HG03565 (cell line): ENCODE measurements around the gene IMMT.
A peak's percentile ranks its signal among the peaks of the same experiment; 100 is the strongest.
"Not testable (repeated sequence)": the region's sequence is repeated elsewhere in the genome, so short reads cannot be mapped to it uniquely, and the experiment has no call there.

ENCODE experiments used
- ATAC-seq: cut with Tn5 transposase; IDR thresholded peaks from one replicate; pipeline ENCODE4 v1.9.1; 2021; ENCODE audit warnings: mild to moderate bottlenecking, moderate library complexity; ENCODE audit not compliant: unreplicated experiment

The IMMT gene

DNA sequence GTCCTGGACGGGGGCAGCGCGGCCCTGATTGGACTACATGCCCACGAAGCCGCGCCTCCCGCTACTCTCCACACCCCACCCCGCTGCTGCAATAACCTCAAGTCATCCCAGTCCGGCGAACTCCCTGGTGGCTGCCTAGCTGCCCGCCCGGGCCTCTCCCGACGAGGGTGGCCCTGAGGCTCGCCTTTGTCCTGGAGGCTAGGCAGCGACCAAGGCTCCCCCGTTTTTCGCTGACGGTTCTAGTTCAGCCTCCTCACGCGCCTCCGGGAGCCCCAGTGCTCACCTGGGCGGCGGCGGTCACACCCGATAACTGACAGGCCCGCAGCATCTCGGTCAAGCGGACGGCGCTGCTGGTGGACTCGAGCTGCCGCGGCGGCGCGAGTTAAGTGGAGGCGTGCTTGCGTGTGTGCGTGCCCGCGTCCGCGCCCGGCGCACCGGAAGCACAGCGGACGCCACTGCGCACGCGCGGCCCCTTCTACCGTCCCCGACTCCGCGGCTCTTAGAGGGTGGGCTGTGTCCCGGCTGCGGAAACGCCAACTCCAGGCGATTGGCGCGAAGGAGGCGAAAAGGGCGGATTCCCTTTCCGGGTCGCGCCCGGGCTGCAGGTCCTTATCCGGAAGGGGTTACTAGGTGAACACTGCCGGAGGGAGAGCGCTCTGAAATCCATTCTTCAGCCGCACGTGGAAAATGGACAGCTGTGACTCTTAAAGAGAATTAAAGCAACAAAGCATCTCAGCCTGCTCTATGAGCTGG, at the start of gene IMMT:
Gene IMMT, minus strand, starts transcription at position 408 of the 753 bp plus-strand sequence. Its CDS starts 80 bp downstream, at position 328.
- peak; percentile 70 for ATAC-seq

DNA sequence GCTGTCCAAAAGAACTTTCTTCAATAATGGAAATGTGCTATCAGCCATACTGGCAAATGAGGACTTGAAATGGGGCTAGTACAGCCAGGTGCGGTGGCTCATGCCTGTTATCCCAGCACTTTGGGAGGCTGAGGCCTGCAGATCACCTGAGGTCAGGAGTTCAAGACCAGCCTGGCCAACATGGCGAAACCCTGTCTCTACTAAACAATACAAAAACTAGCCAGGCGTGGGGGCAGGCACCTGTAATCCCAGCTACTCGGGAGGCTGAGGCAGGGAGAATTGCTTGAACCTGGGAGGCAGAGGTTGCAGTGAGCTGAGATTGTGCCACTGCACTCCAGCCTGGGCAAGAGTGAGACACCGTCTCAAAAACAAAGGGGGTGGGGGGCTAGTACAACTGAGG, 49.5 kb upstream of the IMMT start:
- not testable (repeated sequence) for ATAC-seq

DNA sequence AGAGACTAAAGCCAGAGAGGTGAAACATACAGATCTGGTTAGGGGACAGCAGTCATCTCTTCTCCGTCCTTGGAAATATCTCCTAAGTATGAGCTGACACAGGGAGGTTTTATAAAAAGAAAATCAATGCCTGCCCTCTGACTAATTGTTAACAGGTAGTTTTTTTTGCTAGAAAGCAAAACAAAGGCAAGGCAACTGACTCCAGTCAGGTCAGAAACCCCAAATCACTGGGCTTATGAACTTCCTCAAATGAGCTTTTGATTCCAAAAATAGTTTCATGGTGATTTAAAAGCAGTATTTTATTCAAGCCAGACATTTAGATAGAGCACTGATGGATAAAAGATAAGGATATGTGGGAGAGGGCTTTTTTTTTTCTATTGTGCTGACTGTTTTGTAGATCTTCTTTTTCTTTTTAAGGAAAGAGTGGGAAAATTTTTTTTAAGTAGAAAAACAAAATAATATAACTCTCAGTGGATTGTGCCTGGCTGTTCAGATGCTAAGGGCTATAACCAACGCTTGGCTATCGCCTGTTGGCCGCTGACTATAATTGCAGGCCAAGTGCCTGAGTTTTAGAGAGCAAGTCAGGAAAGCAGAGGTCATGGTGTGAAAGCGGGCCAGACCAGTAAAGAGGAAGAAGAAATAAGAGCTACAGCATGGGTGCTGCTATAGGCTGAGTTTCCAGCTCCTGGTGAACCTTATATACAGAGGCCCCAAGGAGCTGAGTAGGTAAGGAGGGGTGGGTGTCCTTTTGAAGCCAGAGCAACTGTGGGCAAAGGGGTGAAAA, 48.9 kb upstream of the IMMT start:
- ATAC-seq = peak; percentile 55

DNA sequence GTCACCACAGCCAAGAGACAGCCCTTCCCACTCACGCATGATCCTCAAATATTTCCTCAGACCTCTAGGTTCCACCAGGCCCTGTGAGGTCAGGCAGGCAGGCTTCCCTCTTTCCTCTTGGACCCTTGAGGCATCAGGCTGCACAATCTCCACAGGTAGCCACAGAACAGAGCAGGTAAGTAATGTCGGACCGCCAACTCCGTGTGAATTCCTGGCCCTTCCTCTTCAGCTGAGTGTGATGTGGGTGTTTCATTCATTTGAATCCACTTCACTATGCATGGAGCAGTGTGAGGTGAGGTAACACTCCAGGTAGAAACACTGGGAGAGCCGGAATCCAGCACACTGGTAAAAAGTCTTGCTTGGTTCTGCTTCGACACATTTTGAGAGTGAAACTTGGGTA, 48.0 kb upstream of the IMMT start:
- no peak for ATAC-seq

DNA sequence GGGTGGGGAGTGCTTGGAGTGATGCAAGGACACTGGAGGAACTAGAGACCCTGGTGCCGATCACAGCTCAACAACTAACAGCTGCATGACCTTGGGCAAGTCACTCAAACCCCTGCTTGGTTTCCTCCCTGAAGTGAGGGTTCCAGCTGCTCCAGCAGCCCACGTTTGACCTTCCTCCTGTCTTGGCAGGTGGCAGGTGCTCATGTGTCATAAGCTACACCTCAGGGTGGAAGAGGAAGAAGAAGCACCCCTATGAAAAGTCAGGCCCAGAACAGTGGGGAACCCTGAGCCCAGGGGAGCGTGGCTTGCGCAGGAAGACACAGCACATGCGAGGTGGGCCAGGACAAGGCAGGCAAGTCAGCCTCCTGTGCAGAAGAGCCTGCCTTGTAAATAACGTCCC, 46.3 kb upstream of the IMMT start:
- no peak for ATAC-seq

DNA sequence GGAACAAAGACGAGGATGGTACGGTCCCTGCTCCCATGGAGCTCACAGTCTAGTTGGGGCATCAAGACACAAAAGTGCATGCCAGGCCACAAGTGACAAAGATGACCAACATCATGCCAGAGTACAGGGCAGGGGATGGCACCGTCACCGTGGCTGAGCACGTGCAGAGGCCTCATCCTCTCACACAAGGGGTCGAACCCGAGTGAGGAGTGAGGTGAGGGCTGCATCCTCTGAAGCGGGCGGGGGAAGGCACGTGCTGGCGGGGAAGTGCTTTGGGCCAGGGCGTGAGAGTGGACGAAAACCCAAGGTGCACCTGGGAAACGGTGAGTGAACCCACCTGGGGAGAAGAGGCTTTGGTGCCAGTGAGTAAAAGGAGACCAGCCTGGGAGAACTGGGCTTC, 45.0 kb upstream of the IMMT start:
- no peak for ATAC-seq

DNA sequence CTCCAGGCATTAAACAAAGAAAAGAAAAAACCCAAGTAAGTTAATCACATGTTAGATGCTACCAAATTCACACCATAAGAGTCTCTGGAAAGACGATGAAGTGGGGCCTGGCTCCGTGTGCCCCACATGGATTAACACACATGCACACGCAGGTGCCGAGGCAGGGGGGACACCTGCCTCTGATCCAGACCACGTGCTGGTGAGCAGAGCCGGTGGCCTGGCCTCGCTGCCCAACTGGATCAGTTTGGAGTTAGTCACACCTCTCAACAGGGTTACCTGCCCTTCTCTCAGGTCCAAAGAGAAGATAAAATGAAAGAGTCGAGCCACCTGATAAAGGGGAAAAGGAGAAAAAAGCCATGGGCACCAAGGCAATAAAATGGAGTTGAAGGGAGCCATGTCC, 44.5 kb upstream of the IMMT start:
- ATAC-seq = no peak

DNA sequence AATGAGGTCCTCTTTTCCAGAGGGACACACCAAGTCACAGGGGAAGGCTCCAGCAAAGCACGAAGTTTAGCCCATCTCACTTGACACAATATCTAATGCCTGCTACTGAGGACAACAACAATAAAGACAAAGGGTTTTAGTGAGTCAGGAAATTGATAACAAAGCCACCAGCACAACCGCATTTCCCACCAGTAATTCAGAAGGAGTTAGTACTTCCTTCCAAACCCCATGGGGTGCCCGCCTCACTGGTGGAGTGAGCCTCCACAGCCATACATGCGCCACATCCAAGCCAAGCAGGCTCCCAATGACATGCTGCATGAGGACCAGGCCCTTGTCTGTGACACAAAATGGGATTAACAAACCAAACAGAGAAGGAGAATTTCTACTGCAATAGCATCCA, 44.1 kb upstream of the IMMT start:
- no peak for ATAC-seq

DNA sequence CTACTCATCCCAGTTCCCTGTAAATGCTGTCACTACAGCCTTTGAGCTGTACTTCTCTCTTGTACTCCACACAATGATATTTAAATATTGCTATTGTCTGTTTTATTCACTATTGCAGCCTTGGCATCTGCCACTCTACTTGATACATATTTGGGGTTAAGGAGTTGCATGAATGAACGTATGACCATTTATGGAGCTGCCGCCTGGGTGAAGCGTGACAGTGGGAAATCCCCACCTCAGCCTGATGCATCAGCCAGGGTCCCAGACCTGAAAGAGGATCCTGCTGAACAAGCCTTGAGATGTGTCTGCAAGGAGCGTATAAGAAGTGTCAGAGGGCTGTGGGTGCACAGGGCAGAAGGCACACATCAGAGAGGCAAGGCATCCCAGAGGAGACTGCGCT, 43.1 kb upstream of the IMMT start:
- peak; percentile 82 for ATAC-seq

DNA sequence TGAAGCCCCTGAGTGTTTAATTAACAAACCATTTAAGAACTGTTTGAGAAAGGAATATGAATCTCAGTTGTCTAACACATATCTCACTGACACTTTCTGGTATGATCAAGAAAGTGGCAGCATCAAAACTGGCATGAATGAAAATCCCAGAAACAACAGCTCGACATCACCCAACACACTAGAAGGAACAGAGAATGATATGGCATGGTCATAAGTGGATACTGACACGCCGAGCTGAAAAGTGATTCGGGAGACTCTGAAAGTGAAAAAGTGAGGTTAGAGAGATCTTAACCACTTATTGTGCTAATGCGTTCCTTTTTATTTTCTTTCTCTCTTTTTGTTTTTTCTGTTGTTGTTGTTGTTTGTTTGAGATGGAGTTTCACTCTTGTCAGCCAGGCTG, 41.9 kb upstream of the IMMT start:
- ATAC-seq = no peak

DNA sequence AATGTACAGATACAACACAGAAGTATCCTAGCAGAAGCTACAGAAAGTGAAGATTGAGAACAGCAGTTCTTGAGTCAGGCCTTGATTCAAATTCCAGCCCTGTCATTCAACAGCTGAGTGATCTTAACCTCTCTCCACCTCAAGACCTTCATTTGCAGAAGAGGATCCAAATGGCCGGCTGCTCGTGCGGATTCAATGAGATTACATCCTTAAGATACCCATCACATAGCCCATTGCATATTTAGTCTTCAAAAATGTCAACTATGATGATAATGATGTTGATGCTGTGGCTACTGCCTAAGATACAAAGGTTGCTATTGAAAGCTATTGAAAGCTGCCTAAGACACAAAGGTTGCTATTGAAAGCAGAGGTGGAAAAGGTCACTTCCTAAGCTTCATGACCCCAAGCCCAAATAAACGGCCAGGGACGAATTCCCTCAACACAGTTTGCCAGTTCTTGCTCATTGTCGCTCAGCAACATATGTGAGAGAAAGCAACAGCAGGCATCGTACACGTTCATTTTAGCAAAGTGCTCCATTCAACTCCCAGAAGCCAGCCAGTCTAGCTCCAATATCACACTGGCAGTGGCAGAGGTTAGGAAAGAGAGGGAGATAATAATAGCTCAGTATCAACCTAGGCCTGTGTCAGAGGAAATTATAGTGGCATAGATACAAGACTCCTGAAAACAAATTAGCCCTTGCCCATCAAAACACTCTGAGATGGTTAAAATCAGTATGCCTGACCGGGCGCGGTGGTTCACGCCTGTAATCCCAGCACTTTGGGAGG, 40.1 kb upstream of the IMMT start:
- no peak for ATAC-seq

DNA sequence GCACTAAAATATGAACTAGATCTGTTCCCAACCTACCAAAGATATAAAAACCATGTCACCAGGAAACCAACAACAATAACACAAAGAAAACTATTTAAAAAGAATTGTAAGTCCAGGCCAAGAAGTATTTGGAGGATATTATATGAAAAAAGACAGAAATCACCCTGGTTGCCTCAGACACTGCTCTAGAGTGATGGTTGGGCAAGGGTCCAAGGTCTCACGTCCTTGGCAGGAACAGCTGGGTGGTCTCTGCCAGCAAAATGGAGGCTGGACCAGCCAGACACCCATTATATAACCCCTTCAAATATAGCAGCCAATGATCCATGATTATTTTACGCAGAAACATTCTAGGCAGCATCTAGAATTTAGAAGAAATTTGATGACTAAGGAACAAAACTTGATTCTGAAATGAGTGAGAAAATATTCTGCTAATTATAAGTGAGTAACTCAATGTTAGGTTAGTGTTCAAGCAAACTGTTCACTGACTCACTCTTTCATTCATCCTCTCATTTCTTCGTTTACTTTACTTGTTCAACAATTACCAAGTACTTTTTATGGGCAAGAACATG, 39.4 kb upstream of the IMMT start:
- no peak for ATAC-seq

DNA sequence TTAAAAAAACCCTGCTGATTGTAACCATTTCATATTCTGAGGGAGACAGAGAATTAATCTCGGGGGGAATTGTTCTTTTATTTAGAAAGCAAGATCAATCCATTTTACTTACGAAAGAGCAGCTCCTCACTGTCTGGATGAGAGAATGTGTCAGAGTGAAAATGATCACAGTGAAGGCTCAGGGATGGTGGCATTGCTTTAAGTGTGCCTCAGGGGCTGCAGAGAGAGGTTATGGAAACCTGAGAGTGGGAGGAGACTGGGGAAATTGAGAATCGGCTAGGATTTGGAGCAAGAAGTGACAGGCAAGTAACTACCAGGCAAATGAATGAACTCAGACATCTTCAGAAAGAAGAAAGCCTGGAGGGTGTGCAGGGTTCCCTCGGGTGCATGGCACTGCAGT, 38.2 kb upstream of the IMMT start:
- ATAC-seq = no peak

DNA sequence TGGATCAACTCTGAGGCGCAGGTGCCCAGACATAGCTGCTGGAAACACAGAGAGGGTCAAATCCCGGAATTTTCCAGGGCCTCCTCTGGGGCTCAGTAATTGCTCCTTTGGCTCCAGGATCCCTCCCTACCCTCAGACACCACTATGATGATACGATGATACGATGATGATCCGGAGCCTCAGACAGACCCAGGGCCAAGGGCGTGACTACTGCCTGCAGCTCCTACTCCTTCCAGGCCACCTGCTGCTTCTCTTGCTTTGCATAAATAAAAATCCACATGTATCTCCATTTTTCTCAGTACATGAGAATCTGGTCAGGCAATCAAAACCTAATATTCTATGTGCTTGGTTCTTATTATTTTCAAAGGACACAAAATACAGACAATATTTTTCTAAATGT, 37.6 kb upstream of the IMMT start:
- ATAC-seq = no peak

DNA sequence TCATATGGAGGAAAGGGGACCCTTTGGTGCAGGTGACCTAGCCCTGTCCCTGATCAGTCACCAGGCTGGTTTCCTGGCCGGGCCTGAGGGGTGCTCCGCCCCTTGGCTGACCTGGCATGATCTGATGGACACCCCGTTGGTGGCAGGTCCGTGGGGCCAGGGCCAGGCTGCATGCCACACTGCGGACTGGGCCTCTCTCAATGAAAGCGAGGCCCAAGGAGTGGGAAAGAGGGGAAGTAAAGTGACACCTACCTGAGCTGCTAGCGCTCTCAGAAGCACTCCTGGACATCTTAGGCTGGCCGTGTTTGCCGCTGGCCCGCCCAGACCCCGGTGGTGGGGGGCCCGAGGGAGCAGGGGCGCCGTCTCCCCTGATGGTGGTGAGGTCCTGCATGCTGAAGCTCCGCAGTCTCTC, 37.1 kb upstream of the IMMT start:
- ATAC-seq = no peak

DNA sequence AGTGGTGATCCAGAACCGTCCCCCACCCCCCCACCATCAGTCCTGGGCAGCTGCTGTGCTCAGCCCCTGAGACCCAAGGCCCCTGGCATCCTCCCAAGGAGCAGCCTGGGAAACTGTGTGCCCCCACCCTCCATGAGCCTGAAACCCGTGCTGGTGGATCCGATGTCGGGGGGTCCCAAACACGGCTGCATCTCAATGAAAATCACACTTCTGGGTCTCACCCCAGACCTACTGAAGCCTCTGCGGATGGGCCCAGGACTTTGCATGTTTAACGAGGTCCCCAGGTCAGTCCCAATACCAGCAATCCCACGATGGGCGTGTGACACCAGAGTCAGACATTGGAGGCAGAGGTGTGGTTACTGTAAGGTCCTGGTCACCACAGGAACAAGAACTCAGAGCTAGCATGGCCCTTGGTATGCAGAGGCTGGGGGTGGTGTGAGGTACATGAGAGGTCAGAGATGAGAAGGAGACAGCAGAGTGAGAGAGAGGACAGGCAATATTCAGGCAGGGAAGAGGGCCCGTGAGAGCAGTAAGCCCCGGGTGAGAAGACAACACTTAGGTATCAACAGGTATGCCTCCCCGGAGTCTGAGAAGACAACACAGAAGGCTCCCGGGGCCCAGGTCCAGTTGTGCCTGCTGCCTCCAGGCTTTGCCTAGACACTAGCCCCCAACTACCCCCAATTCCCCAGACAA, 36.6 kb upstream of the IMMT start:
- ATAC-seq = no peak

DNA sequence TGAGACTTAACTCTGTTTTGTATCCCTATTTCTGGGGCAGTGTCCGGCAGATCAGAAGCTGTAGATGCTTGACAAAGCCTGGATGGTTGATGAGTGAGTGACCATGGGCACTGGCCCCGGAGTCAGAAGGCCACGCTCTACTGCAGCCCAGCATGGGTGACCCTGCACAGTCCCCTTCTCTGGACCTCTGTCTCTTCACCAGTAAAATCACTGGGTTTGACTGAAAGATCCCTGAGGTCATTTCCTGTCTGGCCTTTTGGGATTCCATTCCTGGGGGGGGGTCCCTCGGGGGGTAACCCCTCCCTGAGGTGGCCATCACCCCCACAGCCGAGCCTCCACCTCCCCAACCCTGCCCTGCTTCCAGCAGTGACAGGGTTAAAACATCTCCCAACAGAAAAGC, 35.7 kb upstream of the IMMT start:
- no peak for ATAC-seq

DNA sequence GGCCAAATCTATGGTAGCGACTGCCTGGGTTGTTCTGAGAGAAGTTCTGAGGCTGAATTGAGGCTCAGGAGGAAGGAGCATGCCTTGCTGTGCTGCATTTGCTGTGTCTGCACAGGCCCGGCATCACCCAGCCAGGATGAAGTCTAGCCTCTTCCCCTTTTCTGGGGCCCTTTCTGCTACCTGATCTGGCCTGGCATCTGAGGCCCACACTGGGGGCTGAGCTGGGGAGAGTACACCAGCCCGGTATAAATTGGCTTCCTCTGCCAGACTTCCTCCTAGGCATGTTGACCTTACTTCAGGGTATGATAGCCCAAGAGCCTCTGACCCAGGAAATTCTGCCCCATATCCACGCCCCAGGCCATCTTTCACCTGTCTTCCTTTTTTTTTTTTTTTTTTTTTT, 34.0 kb upstream of the IMMT start:
- ATAC-seq = no peak

DNA sequence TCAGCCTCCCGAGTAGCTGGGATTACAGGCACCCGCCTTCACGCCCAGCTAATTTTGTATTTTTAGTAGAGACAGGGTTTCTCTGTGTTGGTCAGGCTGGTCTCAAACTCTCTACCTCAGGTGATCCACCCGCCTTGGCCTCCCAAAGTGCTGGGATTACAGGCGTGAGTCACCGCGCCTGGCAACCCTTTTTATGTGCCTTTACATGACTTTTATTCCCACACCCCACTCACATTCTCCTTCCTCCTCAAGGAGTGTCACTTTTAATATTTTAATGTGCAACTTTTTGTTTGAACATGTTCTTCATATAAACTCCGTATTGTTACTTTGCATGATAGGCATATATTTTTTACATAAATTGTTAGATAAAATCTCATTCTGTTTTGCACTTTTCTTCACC, 33.3 kb upstream of the IMMT start:
- ATAC-seq = not testable (repeated sequence)

DNA sequence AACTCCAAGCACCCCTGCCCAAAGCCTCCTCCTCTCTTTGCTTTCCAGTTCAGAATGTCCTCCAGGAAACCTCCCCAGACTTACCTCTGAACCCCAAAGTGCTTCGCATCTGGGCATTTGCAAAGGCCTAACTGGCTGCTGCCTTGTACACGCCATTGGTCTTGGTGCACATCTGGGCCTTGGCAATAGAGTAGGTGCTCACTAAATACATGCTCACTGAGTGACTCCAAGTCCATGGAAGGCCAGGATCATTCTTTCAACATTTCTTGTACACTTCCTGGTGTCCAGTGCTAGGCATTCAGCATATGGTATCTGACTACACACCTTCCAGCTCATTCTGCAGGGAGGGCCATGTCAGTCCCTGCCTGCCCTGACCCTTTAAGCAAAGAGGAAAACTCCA, 32.4 kb upstream of the IMMT start:
- no peak for ATAC-seq
